Stimulated activated naive CD8-positive, alpha-beta T cell treated with anti-CD3 and anti-CD28 coated beads, Interleukin-15, amount 100 ng/mL, for 72 hours (primary cell): Measurements from ENCODE around the gene RECQL.

Experiments
- ATAC-seq: fragments of 150-1000 bp; cut with Tn5 transposase; 2 replicates; pipeline ENCODE4 v1.10.0; 2021; ENCODE audit warnings: mild to moderate bottlenecking, moderate library complexity
- DNase-seq, 2 donors: peaks; one replicate each; pipeline ENCODE4 v3.0.0; 2021 to 2022
- H3K27ac Mint-ChIP-seq, 2 donors: one replicate each; pipeline ENCODE4 v1.8.0; 2022; ENCODE audit warnings: mild to moderate bottlenecking in 2 of 2, mixed read lengths in 2 of 2, moderate library complexity in 2 of 2
- H3K27me3 Mint-ChIP-seq: one replicate; pipeline ENCODE4 v1.8.0; 2022; ENCODE audit warnings: mixed read lengths
- H3K4me1 Mint-ChIP-seq: one replicate; pipeline ENCODE4 v1.8.0; 2022; ENCODE audit warnings: mild to moderate bottlenecking, mixed read lengths
- H3K4me3 Mint-ChIP-seq, 2 donors: one replicate each; pipeline ENCODE4 v1.8.0; 2022; ENCODE audit warnings: mild to moderate bottlenecking in 2 of 2, mixed read lengths in 2 of 2, moderate library complexity in 1 of 2
- H3K9me3 Mint-ChIP-seq, 2 donors: one replicate each; pipeline ENCODE4 v1.8.0; 2022; ENCODE audit warnings: mixed read lengths in 2 of 2

The RECQL gene

GRCh38 chr12:21521541-21521940 lies 20.1 kb upstream of the RECQL start:
- Mint-ChIP-seq H3K27me3 (no peaks in the 10 kb centered on the region), H3K4me3 (no peak overlapping the region), H3K9me3 (peaks cover 7 to 12% of the 10 kb centered on the region in 2 donors), H3K27ac (no peak overlapping the region), H3K4me1 (no peaks in the 10 kb centered on the region)
- no peak for DNase-seq
- no peak for ATAC-seq

DNA sequence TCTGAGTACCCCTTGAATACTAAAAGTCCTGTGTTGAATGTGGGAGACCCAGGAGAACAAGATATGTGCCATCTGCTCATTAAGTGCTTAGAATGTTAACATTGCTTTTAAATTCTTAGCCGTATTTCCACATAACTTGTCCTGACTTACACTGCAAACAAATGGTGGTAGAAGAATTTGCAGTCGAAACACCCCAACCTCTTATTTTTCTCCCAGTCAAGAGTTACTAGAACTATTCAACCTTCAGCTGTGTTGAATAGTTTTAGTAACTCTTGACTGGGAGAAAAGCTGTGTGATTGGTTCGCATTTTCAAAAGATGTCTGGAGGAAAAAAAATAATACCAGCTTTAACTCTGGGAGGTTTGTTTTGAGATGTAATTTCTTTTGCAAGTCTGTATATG lies 17.0 kb upstream of the RECQL start:
- no peak overlapping the region for H3K27ac Mint-ChIP-seq
- no peak for ATAC-seq

DNA sequence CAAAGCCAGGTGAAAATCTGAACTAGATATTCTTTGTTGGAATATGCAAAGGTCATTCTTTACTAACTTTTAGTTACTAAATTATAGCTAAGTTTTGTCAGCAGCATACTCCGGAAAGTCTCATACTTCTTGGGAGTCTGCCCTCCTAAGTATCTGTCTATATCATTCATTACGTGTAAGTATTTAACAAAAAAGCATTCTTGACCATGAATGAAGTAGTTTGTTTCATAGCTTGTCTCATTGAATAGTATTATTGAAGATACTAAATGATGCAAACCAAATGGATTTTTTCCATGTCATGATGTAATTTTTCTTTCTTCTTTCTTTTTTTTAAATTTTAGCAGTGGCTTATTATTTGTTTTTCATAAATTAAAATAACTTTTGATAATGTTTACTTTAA lies 14.8 kb upstream of the RECQL start:
- ATAC-seq, result no peak
- Mint-ChIP-seq H3K27ac (no peak overlapping the region), H3K9me3 (no peaks in the 10 kb centered on the region), H3K27me3 (no peaks in the 10 kb centered on the region), H3K4me1 (no peaks in the 10 kb centered on the region), H3K4me3 (no peak overlapping the region)
- DNase-seq, result no peak

More for the DNA sequence above, 17.0 kb upstream of the RECQL start:
- H3K4me1 Mint-ChIP-seq, result no peaks in the 10 kb centered on the region
- H3K9me3 Mint-ChIP-seq, result no peaks in the 10 kb centered on the region
- no peak for DNase-seq
- H3K4me3 Mint-ChIP-seq, result no peak overlapping the region
- no peaks in the 10 kb centered on the region for H3K27me3 Mint-ChIP-seq

- peak overlapping the region; percentile 92 to 95 for H3K27ac Mint-ChIP-seq
- H3K9me3 Mint-ChIP-seq, result no peaks in the 10 kb centered on the region
- H3K4me1 Mint-ChIP-seq, result peaks cover 31% of the 10 kb centered on the region
- peak in 1 of 2 donors; percentile 15 for DNase-seq
- H3K27me3 Mint-ChIP-seq, result no peaks in the 10 kb centered on the region
- H3K4me3 Mint-ChIP-seq, result peak overlapping the region; percentile 65 to 68
- peak; percentile 96 for ATAC-seq
These were observed 8.3 kb upstream of the RECQL start for GRCh38 chr12:21509768-21510167.

DNA sequence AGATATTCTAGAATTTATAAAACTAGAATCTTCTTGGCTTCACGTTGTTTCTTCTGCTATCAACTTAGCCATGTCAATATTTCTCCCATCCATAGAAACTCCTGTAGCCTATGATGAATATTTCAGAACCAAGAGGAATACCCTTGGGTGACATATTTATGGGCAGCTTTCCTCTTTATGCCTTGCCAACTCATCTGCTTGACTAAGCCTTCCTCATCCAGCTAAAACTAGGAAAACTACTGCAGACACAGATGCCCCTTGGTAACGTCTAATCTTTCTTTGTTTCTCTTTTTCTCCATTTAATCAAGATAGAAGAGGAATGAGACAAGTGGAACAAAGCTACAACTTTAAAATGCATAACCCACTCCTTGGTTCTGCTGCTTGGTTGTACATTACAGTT lies 6.4 kb upstream of the RECQL start:
- H3K9me3 Mint-ChIP-seq, result no peaks in the 10 kb centered on the region
- ATAC-seq, result no peak
- H3K27me3 Mint-ChIP-seq, result no peaks in the 10 kb centered on the region
- peaks cover 47% of the 10 kb centered on the region for H3K4me1 Mint-ChIP-seq
- no peak for DNase-seq
- H3K4me3 Mint-ChIP-seq, result no peak overlapping the region
- H3K27ac Mint-ChIP-seq, result no peak overlapping the region

GRCh38 chr12:21505888-21506287 lies 4.5 kb upstream of the RECQL start:
- Mint-ChIP-seq H3K4me3 (no peak overlapping the region), H3K27me3 (no peaks in the 10 kb centered on the region), H3K4me1 (peaks cover 51% of the 10 kb centered on the region), H3K9me3 (no peaks in the 10 kb centered on the region), H3K27ac (no peak overlapping the region)
- no peak for ATAC-seq
- no peak for DNase-seq

DNA sequence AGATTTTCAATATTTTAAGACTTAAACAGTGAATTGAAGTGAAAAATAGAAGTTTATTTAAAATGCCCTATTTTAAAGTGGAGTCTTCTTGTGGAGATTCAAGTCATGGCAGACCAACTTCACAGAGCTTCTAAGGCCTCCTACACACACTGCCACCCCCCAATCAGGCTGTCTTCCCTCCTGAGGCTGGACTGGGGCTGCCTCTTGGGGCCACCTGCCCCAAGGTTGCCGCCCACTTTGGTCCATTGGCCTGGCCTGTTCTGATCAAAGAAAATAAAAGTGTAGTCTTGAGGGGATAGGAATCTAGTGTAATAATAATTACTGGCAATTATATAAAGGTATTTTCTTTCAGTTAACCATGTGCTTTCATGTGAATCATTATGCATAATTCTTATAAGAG lies 1.4 kb upstream of the RECQL start:
- peaks cover 28% of the 10 kb centered on the region for H3K4me1 Mint-ChIP-seq
- no peak for ATAC-seq
- no peak overlapping the region for H3K4me3 Mint-ChIP-seq
- no peak for DNase-seq
- H3K27ac Mint-ChIP-seq, result peak overlapping the region in 1 of 2 donors; percentile 86
- H3K9me3 Mint-ChIP-seq, result no peaks in the 10 kb centered on the region
- no peaks in the 10 kb centered on the region for H3K27me3 Mint-ChIP-seq

DNA sequence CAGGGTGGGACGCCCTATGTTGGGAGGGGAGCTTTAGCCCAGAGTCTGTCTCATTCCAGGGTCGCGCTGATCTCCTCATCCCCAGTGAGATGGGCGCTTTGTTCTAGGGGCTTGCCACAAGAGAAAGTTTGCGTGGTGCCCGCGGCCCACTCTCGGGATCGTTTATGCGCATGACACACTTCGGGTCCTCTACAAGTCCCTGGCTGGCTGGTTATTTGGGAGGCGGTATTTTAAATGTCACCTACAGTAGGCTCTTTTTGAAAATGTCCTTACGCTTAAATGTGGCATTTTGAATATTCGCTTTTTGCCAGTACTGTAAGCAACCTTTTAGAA lies 695 bp upstream of the RECQL start:
- DNase-seq (no peak), ATAC-seq (no peak)
- Mint-ChIP-seq H3K27me3 (no peaks in the 10 kb centered on the region), H3K9me3 (no peaks in the 10 kb centered on the region), H3K27ac (no peak overlapping the region), H3K4me1 (peaks cover 26% of the 10 kb centered on the region), H3K4me3 (no peak overlapping the region)

GRCh38 chr12:21500786-21501257 lies 613 bp downstream of the RECQL start:
- no peak overlapping the region for H3K27ac Mint-ChIP-seq
- DNase-seq, result no peak
- no peaks in the 10 kb centered on the region for H3K27me3 Mint-ChIP-seq
- no peak for ATAC-seq
- no peaks in the 10 kb centered on the region for H3K9me3 Mint-ChIP-seq
- H3K4me1 Mint-ChIP-seq, result peaks cover 26% of the 10 kb centered on the region
- no peak overlapping the region for H3K4me3 Mint-ChIP-seq

DNA sequence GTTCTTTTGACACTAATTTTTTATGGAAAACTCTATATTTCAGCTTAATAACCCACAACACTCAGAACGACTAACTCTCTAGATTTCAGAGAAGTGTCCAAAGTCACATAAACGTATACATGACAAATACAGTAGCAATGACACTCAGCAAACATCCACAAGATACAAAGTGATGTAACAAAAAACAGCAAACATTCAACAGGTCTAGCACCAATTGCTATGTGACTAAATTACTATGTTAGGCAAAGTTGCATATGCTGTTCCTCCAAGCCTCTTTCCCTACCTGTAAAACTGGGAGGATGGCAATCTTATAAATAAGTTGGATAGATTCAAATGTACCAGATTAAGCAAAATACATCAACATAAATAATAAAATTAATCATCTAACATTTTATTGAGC lies 1.7 kb downstream of the RECQL start:
- Mint-ChIP-seq H3K4me1 (peaks cover 20% of the 10 kb centered on the region), H3K27ac (no peak overlapping the region), H3K27me3 (no peaks in the 10 kb centered on the region), H3K4me3 (peak overlapping the region in 1 of 2 donors; percentile 54), H3K9me3 (no peaks in the 10 kb centered on the region)
- DNase-seq (no peak), ATAC-seq (no peak)

- no peaks in the 10 kb centered on the region for H3K27me3 Mint-ChIP-seq
- H3K9me3 Mint-ChIP-seq, result no peaks in the 10 kb centered on the region
- H3K4me3 Mint-ChIP-seq, result no peak overlapping the region
- H3K4me1 Mint-ChIP-seq, result no peaks in the 10 kb centered on the region
- DNase-seq (no peak), ATAC-seq (no peak)
- H3K27ac Mint-ChIP-seq, result no peak overlapping the region
These were observed 15.4 kb downstream of the RECQL start for GRCh38 chr12:21485998-21486397.

- Mint-ChIP-seq H3K9me3 (no peaks in the 10 kb centered on the region), H3K4me3 (no peak overlapping the region), H3K27ac (no peak overlapping the region), H3K4me1 (no peaks in the 10 kb centered on the region), H3K27me3 (no peaks in the 10 kb centered on the region)
- DNase-seq (no peak), ATAC-seq (no peak)
These were observed 17.9 kb downstream of the RECQL start for GRCh38 chr12:21483531-21483930.

DNA sequence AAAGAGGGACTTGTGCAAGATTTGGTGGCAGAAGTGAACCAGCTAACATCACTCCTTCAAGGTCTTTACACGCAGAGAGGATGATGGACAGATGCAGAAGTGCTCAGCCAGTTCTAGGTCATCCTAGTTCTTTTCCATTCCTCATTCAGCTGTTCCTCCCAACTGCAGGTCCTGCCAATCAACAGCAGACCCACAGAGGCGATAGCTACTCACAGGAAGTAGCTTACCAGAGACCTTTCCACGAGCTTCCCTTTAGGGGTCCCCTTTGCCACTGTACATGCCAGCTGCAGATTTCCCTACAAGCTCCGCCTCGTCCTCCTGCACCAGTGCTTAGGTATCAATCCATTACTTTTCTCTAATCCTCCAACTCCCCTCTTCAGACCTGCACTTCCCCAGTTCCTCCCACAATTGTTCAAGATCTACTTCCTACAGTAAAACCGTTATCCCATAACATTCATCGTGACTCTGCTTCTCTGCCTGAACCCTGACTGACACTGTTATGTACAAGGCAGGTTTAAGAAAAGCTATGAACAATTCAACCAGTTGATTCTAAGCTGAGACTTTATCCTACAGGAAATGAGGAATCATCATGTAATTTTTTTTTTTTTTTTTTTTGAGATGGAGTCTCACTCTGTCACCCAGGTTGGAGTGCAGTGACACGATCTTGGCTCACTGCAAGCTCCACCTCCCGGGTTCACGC lies 22.5 kb downstream of the RECQL start:
- H3K27me3 Mint-ChIP-seq, result no peaks in the 10 kb centered on the region
- H3K27ac Mint-ChIP-seq, result no peak overlapping the region
- ATAC-seq, result no peak
- H3K4me3 Mint-ChIP-seq, result no peak overlapping the region
- no peaks in the 10 kb centered on the region for H3K9me3 Mint-ChIP-seq
- peaks cover 17% of the 10 kb centered on the region for H3K4me1 Mint-ChIP-seq
- no peak for DNase-seq

- H3K9me3 Mint-ChIP-seq, result no peaks in the 10 kb centered on the region
- no peaks in the 10 kb centered on the region for H3K27me3 Mint-ChIP-seq
- H3K27ac Mint-ChIP-seq, result peak overlapping the region in 1 of 2 donors; percentile 62
- H3K4me1 Mint-ChIP-seq, result peaks cover 17% of the 10 kb centered on the region
- no peak overlapping the region for H3K4me3 Mint-ChIP-seq
- peak; percentile 71 for ATAC-seq
- no peak for DNase-seq
These were observed 24.5 kb downstream of the RECQL start for GRCh38 chr12:21476949-21477348.

DNA sequence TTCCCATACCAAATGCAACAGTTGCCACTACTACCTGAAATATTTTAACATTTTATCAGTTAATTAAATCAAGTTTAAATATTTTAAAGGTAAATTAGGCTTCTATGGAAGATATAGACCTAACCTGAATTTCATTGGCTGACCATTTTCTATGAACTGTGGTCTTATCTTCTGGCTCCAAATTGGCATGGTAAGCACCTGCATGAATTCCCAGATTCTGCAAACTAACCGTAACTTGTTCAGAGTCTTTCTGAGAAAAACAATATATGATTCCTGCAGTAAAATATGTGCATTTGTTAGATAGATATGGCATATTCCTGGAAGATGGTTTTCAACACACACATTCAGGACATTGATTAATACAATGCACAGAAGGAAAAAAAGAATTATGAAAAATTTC lies 25.9 kb downstream of the RECQL start:
- Mint-ChIP-seq H3K27me3 (no peaks in the 10 kb centered on the region), H3K4me3 (no peak overlapping the region), H3K9me3 (no peaks in the 10 kb centered on the region), H3K4me1 (peaks cover 17% of the 10 kb centered on the region), H3K27ac (no peak overlapping the region)
- no peak for ATAC-seq
- DNase-seq, result no peak

GRCh38 chr12:21472197-21472823 lies 29.1 kb downstream of the RECQL start:
- ATAC-seq (no peak), DNase-seq (no peak)
- Mint-ChIP-seq H3K4me3 (no peak overlapping the region), H3K27me3 (no peaks in the 10 kb centered on the region), H3K9me3 (no peaks in the 10 kb centered on the region), H3K4me1 (peaks cover 17% of the 10 kb centered on the region), H3K27ac (peak overlapping the region in 1 of 2 donors; percentile 81)

DNA sequence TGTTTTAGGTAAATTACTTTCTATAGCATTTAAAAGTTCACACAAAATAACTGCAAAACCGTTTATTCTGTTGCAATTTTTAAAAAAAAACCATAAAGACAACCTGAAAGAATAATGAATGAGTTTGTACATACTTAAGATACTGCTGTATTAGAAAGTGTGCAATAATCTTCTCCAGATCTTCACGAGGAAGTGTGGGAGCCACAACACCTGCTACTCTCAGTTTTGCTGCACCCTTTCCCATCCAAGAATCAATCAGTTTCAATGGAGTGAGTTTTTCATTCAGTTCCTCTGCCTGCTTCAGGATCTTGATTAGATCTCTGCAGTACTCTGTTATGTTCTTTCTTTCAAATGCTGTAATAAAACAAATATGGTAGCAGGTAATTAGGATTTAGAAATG lies 30.1 kb downstream of the RECQL start:
- Mint-ChIP-seq H3K4me3 (no peak overlapping the region), H3K9me3 (no peaks in the 10 kb centered on the region), H3K27ac (no peak overlapping the region), H3K4me1 (peaks cover 6% of the 10 kb centered on the region), H3K27me3 (no peaks in the 10 kb centered on the region)
- DNase-seq (no peak), ATAC-seq (no peak)
